GM20000 (cell line): ENCODE data around the gene FAM168A.

Experiments
- DNase-seq: peaks from one replicate; pipeline ENCODE4 v3.0.0; 2012; ENCODE audit warnings: low spot score
- CTCF ChIP-seq: IDR thresholded peaks from 2 replicates; pipeline ENCODE4 v1.5.1; 2012; ENCODE audit warnings: mild to moderate bottlenecking, control low read depth; ENCODE audit errors: extremely low read depth, missing control alignments

FAM168A gene

DNA sequence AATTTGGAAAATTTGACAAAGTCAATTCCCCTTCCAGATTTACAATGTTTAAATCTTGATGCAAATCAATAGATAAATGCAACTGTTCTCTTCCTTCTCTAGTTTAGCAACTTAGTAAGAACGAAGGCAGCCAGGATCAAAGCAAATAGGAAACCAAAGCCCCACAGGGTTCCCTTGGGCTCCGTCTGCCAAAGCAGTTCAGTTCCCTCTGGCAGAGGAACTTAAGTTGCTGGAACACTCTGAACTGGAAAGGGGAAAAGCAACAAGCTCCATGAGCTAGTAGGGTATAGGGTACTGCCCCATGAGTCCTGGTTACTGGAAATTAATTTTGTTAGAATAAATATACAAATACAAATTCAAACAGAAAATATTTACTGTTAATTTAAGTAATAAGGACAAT, 130.4 kb downstream of the FAM168A start:
- TF ChIP-seq CTCF = no peak
- DNase-seq = no peak

- DNase-seq = no peak
- no peak for TF ChIP-seq CTCF
Measured at GRCh38 chr11:73466643-73467042, 131.3 kb downstream of the FAM168A start.

- TF ChIP-seq CTCF = no peak
- no peak for DNase-seq
Measured at GRCh38 chr11:73465871-73466270, 132.0 kb downstream of the FAM168A start.

- DNase-seq = no peak
- TF ChIP-seq CTCF = no peak
Measured at GRCh38 chr11:73465023-73465675, 132.8 kb downstream of the FAM168A start.

DNA sequence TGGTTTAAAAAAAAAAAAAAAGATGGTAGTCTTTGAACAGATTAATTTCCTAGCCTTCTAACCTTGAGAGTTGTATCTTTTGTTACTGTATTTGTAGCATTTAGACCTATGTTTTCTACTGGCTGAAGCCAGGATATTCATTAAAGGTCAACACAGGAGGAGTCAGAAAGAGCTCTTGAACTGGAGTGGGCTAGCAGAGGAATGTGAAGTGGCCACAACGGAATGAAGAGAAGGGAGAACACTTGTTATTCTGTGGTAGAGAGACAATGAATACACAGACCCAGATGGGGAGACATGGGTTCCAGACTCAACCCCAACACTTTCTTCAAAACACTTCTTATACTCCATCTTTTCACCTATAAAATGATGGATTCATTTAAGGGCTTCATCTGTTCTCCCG, 133.6 kb downstream of the FAM168A start:
- no peak for TF ChIP-seq CTCF

GRCh38 chr11:73463359-73463758, 134.6 kb downstream of the FAM168A start:
- no peak for TF ChIP-seq CTCF
- DNase-seq = no peak

More for the DNA sequence above, 133.6 kb downstream of the FAM168A start:
- no peak for DNase-seq

DNA sequence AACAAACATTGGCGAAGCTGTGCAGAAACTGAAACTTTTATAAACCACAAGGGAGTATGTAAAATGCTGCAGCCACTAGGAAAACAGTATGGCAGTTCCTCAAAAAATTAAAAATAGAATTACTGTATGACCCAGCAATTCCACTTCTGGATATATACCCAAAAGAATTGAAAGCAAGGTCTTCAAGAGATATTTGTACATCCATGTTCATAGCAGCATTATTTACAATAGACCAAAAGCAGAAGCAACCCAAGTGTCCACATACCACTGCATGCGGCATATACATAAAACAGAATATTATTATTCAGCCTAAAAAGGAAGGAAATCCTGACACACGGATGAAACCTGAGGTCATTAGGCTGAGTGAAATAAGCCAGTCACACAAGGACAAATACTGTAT, 135.9 kb downstream of the FAM168A start:
- no peak for DNase-seq
- TF ChIP-seq CTCF = no peak
